H1 (cell line): ENCODE results near the gene SLC17A1. TPM values are rescaled to one million over a fixed set of nuclear protein-coding genes. Genes with fewer than 3 reads are reported as not detected.

Experiments
- CTCF ChIA-PET: fragments of 300-600 bp; sonication (Branson Sonifier 250); formaldehyde crosslinking; loops from one replicate; lab custom pipeline; 2021; ENCODE audit not compliant: partially characterized antibody; lab: Charles Lee
- POLR2A ChIA-PET: fragments of 300-600 bp; sonication (Branson Sonifier 250); formaldehyde crosslinking; loops from one replicate; lab custom pipeline; 2021; ENCODE audit warnings: inconsistent platforms; ENCODE audit not compliant: partially characterized antibody; lab: Charles Lee
- DNase-seq, 2 experiments: peaks; one replicate each; pipeline versions ENCODE4 v3.0.0 to v3.0.0-alpha.2; 2010 to 2022; ENCODE audit warnings: low spot score in 2 of 2, low read depth in 1 of 2, mixed read lengths in 1 of 2
- FAIRE-seq: peaks from 2 replicates; lab custom pipeline; 2011; peaks lifted over from hg19 to GRCh38; lab: Jason Lieb, UNC
- H2AFZ ChIP-seq: 2 replicates; pipeline ENCODE4 v1.8.1; 2012; ENCODE audit warnings: low read length, inconsistent platforms
- H2AK5ac ChIP-seq: 2 replicates; pipeline ENCODE4 v1.6.1; 2013; ENCODE audit warnings: low read depth, low read length
- H2BK120ac ChIP-seq: replicated peaks from 2 replicates; pipeline ENCODE3; 2013; ENCODE audit warnings: low read depth, low read length, inconsistent platforms
- H2BK12ac ChIP-seq: 2 replicates; pipeline ENCODE4 v1.6.1; 2013; ENCODE audit warnings: low read depth, low read length
- H2BK15ac ChIP-seq: 2 replicates; pipeline ENCODE4 v1.6.1; 2013; ENCODE audit warnings: low read length
- H2BK20ac ChIP-seq: 2 replicates; pipeline ENCODE4 v1.6.1; 2013; ENCODE audit warnings: low read length
- H2BK5ac ChIP-seq: 2 replicates; pipeline ENCODE4 v1.6.1; 2013; ENCODE audit warnings: low read depth, low read length
- H3K14ac ChIP-seq: 2 replicates; pipeline ENCODE4 v1.6.1; 2013; ENCODE audit warnings: inconsistent platforms; ENCODE audit not compliant: insufficient read length
- H3K18ac ChIP-seq: 2 replicates; pipeline ENCODE4 v1.6.1; 2013; ENCODE audit warnings: low read length; ENCODE audit errors: extremely low read depth
- H3K23ac ChIP-seq: 2 replicates; pipeline ENCODE4 v1.6.1; 2013; ENCODE audit warnings: inconsistent platforms; ENCODE audit not compliant: insufficient read length
- H3K23me2 ChIP-seq: 2 replicates; pipeline ENCODE4 v1.6.1; 2013; ENCODE audit warnings: low read depth, low read length
- H3K27ac ChIP-seq: 2 replicates; pipeline ENCODE4 v1.6.1; 2011; ENCODE audit warnings: low read depth, low read length, inconsistent platforms
- H3K27me3 ChIP-seq, 4 experiments: replicated peaks in 1 of 4; 1 replicate in 1 of 4; 2 replicates in 3 of 4; pipeline versions ENCODE4 v1.6.1 to v1.8.1; 2011 to 2013; ENCODE audit warnings: low read length in 3 of 4, mild to moderate bottlenecking in 3 of 4, inconsistent platforms in 2 of 4, mixed read lengths in 2 of 4, moderate library complexity in 1 of 4; ENCODE audit not compliant: control insufficient read depth in 3 of 4, insufficient read depth in 3 of 4; ENCODE audit errors: extremely low read depth in 1 of 4
- H3K36me3 ChIP-seq, 4 experiments: 2 replicates each; pipeline versions ENCODE4 v1.6.1 to v1.8.1; 2011 to 2013; ENCODE audit warnings: mild to moderate bottlenecking in 4 of 4, low read length in 3 of 4, moderate library complexity in 2 of 4, control low read depth in 1 of 4, inconsistent platforms in 1 of 4; ENCODE audit not compliant: insufficient read depth in 4 of 4, control insufficient read depth in 2 of 4
- H3K4ac ChIP-seq: replicated peaks from 2 replicates; pipeline ENCODE3; 2013; ENCODE audit warnings: low read length, low read depth, mixed read lengths, inconsistent platforms; ENCODE audit not compliant: insufficient read length
- H3K4me1 ChIP-seq, 4 experiments: replicated peaks in 1 of 4; 1 replicate in 1 of 4; 2 replicates in 3 of 4; pipeline versions ENCODE4 v1.6.1 to v1.8.1; 2011 to 2013; ENCODE audit warnings: low read length in 3 of 4, inconsistent platforms in 2 of 4, mixed read lengths in 1 of 4; ENCODE audit not compliant: insufficient read depth in 4 of 4, control insufficient read depth in 3 of 4
- H3K4me2 ChIP-seq, 2 experiments: 2 replicates each; pipeline versions ENCODE4 v1.6.1 to v1.8.1; 2011 to 2013; ENCODE audit warnings: low read depth in 2 of 2, low read length in 2 of 2, control low read depth in 1 of 2, inconsistent platforms in 1 of 2, mild to moderate bottlenecking in 1 of 2; ENCODE audit not compliant: insufficient read depth in 1 of 2
- H3K4me3 ChIP-seq, 4 experiments: fragments of 200-600, 300-600 bp in 1 of 4; sonication (generic), shearing (Covaris generic), sonication (Bioruptor Twin) in 1 of 4; 2 replicates each; pipeline versions ENCODE4 v1.5.1 to v1.8.1; 2011 to 2016; ENCODE audit warnings: low read length in 4 of 4, low read depth in 3 of 4, control low read depth in 2 of 4, inconsistent platforms in 2 of 4, mild to moderate bottlenecking in 2 of 4, mixed read lengths in 1 of 4, moderate library complexity in 1 of 4; ENCODE audit not compliant: insufficient read depth in 2 of 4; ENCODE audit errors: extremely low read depth in 1 of 4
- H3K56ac ChIP-seq: replicated peaks from 2 replicates; pipeline ENCODE3; 2013; ENCODE audit warnings: low read depth, mild to moderate bottlenecking, mixed read lengths, low read length, inconsistent platforms; ENCODE audit not compliant: insufficient read length
- H3K79me1 ChIP-seq: 2 replicates; pipeline ENCODE4 v1.6.1; 2013; ENCODE audit warnings: low read depth, low read length, control low read depth
- H3K79me2 ChIP-seq, 2 experiments: 2 replicates each; pipeline versions ENCODE4 v1.6.1 to v1.8.1; 2012 to 2013; ENCODE audit warnings: low read length in 2 of 2, mild to moderate bottlenecking in 2 of 2, inconsistent platforms in 1 of 2; ENCODE audit not compliant: insufficient read depth in 2 of 2, control insufficient read depth in 1 of 2
- H3K9ac ChIP-seq, 4 experiments: replicated peaks in 1 of 4; 1 replicate in 1 of 4; 2 replicates in 3 of 4; pipeline versions ENCODE4 v1.6.1 to v1.8.1; 2011 to 2013; ENCODE audit warnings: low read depth in 3 of 4, low read length in 3 of 4, control low read depth in 2 of 4, mild to moderate bottlenecking in 2 of 4, moderate library complexity in 2 of 4, inconsistent platforms in 1 of 4; ENCODE audit errors: extremely low read depth in 1 of 4
- H3K9me3 ChIP-seq, 2 experiments: 2 replicates each; pipeline versions ENCODE4 v1.6.1 to v1.8.1; 2012 to 2013; ENCODE audit warnings: mild to moderate bottlenecking in 2 of 2, moderate library complexity in 2 of 2, control low read depth in 1 of 2, inconsistent platforms in 1 of 2, low read depth in 1 of 2, low read length in 1 of 2, mixed read lengths in 1 of 2; ENCODE audit not compliant: insufficient read depth in 2 of 2
- H4K20me1 ChIP-seq, 2 experiments: replicated peaks in 1 of 2; 2 replicates each; pipeline versions ENCODE3 to v1.8.1; 2011 to 2013; ENCODE audit warnings: inconsistent platforms in 2 of 2, low read length in 2 of 2, mild to moderate bottlenecking in 1 of 2; ENCODE audit not compliant: insufficient read depth in 2 of 2, control insufficient read depth in 1 of 2
- H4K5ac ChIP-seq: 2 replicates; pipeline ENCODE4 v1.6.1; 2013; ENCODE audit warnings: low read length, low read depth, mixed read lengths, inconsistent platforms; ENCODE audit not compliant: insufficient read length
- H4K8ac ChIP-seq: 2 replicates; pipeline ENCODE4 v1.8.0; 2013; ENCODE audit warnings: mild to moderate bottlenecking, moderate library complexity, low read length, inconsistent platforms; ENCODE audit not compliant: insufficient read depth; ENCODE audit errors: extremely low read depth
- H4K91ac ChIP-seq: replicated peaks from 2 replicates; pipeline ENCODE3; 2013; ENCODE audit warnings: low read length, mixed read lengths, inconsistent platforms; ENCODE audit not compliant: insufficient read length
- SP1 ChIP-seq: IDR thresholded peaks from 2 replicates; pipeline ENCODE4 v1.6.1; 2011; ENCODE audit warnings: low read depth, low read length
- WGBS, 2 experiments: shearing (Covaris generic) in 1 of 2; methylation state at CpG; one replicate each; pipeline versions ENCODE4 v1.1.6 to v1.1.7; 2013 to 2015; ENCODE audit warnings: low lambda C conversion rate in 2 of 2, mixed read lengths in 2 of 2, inconsistent platforms in 1 of 2, low coverage in 1 of 2, missing lambda C conversion rate in 1 of 2; ENCODE audit not compliant: insufficient replicate concordance in 2 of 2, insufficient coverage in 1 of 2, insufficient read length in 1 of 2; ENCODE audit errors: extremely low coverage in 1 of 2, missing lambda C conversion rate in 1 of 2; 5-methylcytosine and 5-hydroxymethylcytosine counted together
- polyA plus RNA-seq, 7 experiments: library from polyadenylated mRNA; depleted of rRNA in 3 of 7; stranded (reverse) in 5 of 7; unstranded in 2 of 7; fragments of >200 nt in 5 of 7; fragments of 200-250 nt in 2 of 7; gene quantifications; 1 replicate in 5 of 7; 2 replicates in 1 of 7; 4 replicates in 1 of 7; pipeline versions ENCODE4 v1.2.1 to v1.2.3, GENCODE V29; 2011 to 2013; ENCODE audit warnings: missing spikeins in 2 of 7, mixed read lengths in 2 of 7
- total RNA-seq: library from RNA; stranded (reverse); fragmentation: NEBNext Ultra II Directional; extraction: Animal tissue kit (Norgen Biotek cat#: 25700); gene quantifications from 2 replicates; pipeline ENCODE4 v1.2.1, GENCODE V29; 2021

The SLC17A1 gene
- total and polyA plus RNA-seq, 2 of the 8 experiments (the other 6 are each of a cell fraction or from before 2014, with no cell fraction given) = not detected

GRCh38 chr6:25792016-25792415, 39.8 kb downstream of the SLC17A1 start:
- Histone ChIP-seq H3K27ac (no peak overlapping the region), H3K4me2 (no peak overlapping the region), H2BK120ac (no peak overlapping the region), H4K5ac (no peak overlapping the region), H3K79me1 (no peaks in the 10 kb centered on the region), H3K79me2 (no peaks in the 10 kb centered on the region), H4K20me1 (no peaks in the 10 kb centered on the region), H2AFZ (no peak overlapping the region), H3K14ac (no peak overlapping the region), H3K23ac (no peak overlapping the region), H3K27me3 (peaks cover 0 to 1% (median 0%) of the 10 kb centered on the region in 4 experiments; a peak in 1 of 7 replicates), H2AK5ac (no peak overlapping the region), H2BK20ac (no peak overlapping the region), H2BK12ac (no peak overlapping the region), H3K4me3 (no peak overlapping the region), H2BK15ac (no peak overlapping the region), H3K23me2 (no peaks in the 10 kb centered on the region), H3K9ac (no peak overlapping the region), H3K56ac (no peak overlapping the region), H3K18ac (no peak overlapping the region), H4K8ac (no peak overlapping the region), H4K91ac (no peak overlapping the region), H3K9me3 (no peaks in the 10 kb centered on the region), H3K4me1 (no peaks in the 10 kb centered on the region), H3K4ac (no peak overlapping the region), H3K36me3 (no peaks in the 10 kb centered on the region), H2BK5ac (no peak overlapping the region)
- 90% methylated on average over 4 of the region's 4 CpGs; no CpG with 5 or more reads in 1 of the 2 experiments for WGBS, 2 experiments
- no peak for TF ChIP-seq SP1
- DNase-seq (no peak), FAIRE-seq (no peak)
- POLR2A ChIA-PET = no interaction called here
- CTCF ChIA-PET = interaction anchor here (0.9 kb wide), 1 partner anchor 119 kb away, joined by 3 read pairs; no protein-coding TSS in a partner anchor
